ENCODE data around the gene INO80.
"Not testable (repeated sequence)": the region's sequence is repeated elsewhere in the genome, so short reads cannot be mapped to it uniquely, and the experiment has no call there.

INO80 gene

GRCh38 chr15:40955141-40955903 is 160.8 kb downstream of the INO80 start:
- TF ChIP-seq CTCF (IDR thresholded peaks at IDR 0.05; ENCODE audit: control extremely low read depth, extremely low read depth, low read depth, missing control alignments), result no peak
- no peak for DNase-seq (ENCODE audit: extremely low spot score)
- CTCF ChIA-PET, result interaction anchor here (0.6 to 5.8 kb wide), 6 partner anchors 9 to 50 kb away, joined by 3 to 75 read pairs (median 3); no protein-coding TSS in a partner anchor
- POLR2A ChIA-PET, result interaction anchor here (0.6 kb wide), 1 partner anchor 9 kb away, joined by 3 read pairs; no protein-coding TSS in a partner anchor

- ChIA-PET CTCF (interaction anchor here (0.7 to 5.8 kb wide), 8 partner anchors 8 to 97 kb away, joined by 3 to 75 read pairs (median 4); partner anchors contain the start of gene VPS18), POLR2A (interaction anchor here (0.9 kb wide), 1 partner anchor 10 kb away, joined by 3 read pairs; no protein-coding TSS in a partner anchor)
- not testable (repeated sequence) for DNase-seq (ENCODE audit: extremely low spot score)
Measured at GRCh38 chr15:40954158-40954848, 161.8 kb downstream of the INO80 start.

GRCh38 chr15:40953713-40954074 is 162.4 kb downstream of the INO80 start:
- no peak for TF ChIP-seq CTCF (IDR thresholded peaks at IDR 0.05; ENCODE audit: control extremely low read depth, extremely low read depth, low read depth, missing control alignments)
- no peak for DNase-seq (ENCODE audit: extremely low spot score)
- POLR2A ChIA-PET, result interaction anchor here (0.9 to 1.1 kb wide), 4 partner anchors 10 to 25 kb away, joined by 3 to 4 read pairs (median 4); no protein-coding TSS in a partner anchor
- CTCF ChIA-PET, result interaction anchor here (0.8 to 5.8 kb wide), 8 partner anchors 10 to 96 kb away, joined by 3 to 75 read pairs (median 4); partner anchors contain the start of gene VPS18

- peak; percentile 16 for TF ChIP-seq CTCF (IDR thresholded peaks at IDR 0.05; ENCODE audit: control extremely low read depth, extremely low read depth, low read depth, missing control alignments)
- peak; percentile 99 for DNase-seq (ENCODE audit: extremely low spot score)
- POLR2A ChIA-PET, result interaction anchor here (0.6 to 1.2 kb wide), 7 partner anchors 9 to 59 kb away, joined by 3 to 14 read pairs (median 4); partner anchors contain the start of gene VPS18
- CTCF ChIA-PET, result interaction anchor here (0.7 to 5.8 kb wide), 12 partner anchors 11 to 278 kb away, joined by 3 to 75 read pairs (median 4); partner anchors contain the start of genes CHP1 and VPS18
Measured at GRCh38 chr15:40952901-40953712, 163.0 kb downstream of the INO80 start, which contains the start of gene CHAC1. Gene CHAC1 (plus strand): TSS chr15:40953471. CDS start chr15:40953584, 113 bp downstream.

- no peak for TF ChIP-seq CTCF (IDR thresholded peaks at IDR 0.05; ENCODE audit: control extremely low read depth, extremely low read depth, low read depth, missing control alignments)
- ChIA-PET CTCF (interaction anchor here (0.7 to 5.8 kb wide), 12 partner anchors 10 to 279 kb away, joined by 3 to 75 read pairs (median 4); partner anchors contain the start of genes CHP1 and VPS18), POLR2A (interaction anchor here (0.7 to 1.2 kb wide), 3 partner anchors 10 to 24 kb away, joined by 3 to 14 read pairs (median 4); no protein-coding TSS in a partner anchor)
- DNase-seq (ENCODE audit: extremely low spot score), result no peak
Measured at GRCh38 chr15:40952301-40952900, 163.7 kb downstream of the INO80 start.

- TF ChIP-seq CTCF (IDR thresholded peaks at IDR 0.05; ENCODE audit: control extremely low read depth, extremely low read depth, low read depth, missing control alignments), result no peak
- CTCF ChIA-PET, result interaction anchor here (1.0 to 5.8 kb wide), 7 partner anchors 10 to 279 kb away, joined by 3 to 75 read pairs (median 5); partner anchors contain the start of gene CHP1
- POLR2A ChIA-PET, result no interaction called here
- DNase-seq (ENCODE audit: extremely low spot score), result no peak
Measured at GRCh38 chr15:40951764-40952163, 164.3 kb downstream of the INO80 start.

Measured in GM10248 (cell line).